ENCODE measurements around the gene BACE2. TPM values are rescaled to one million over a fixed set of nuclear protein-coding genes. Genes with fewer than 3 reads are reported as not detected.

Gene BACE2
- total and polyA plus RNA-seq, 2 experiments from 2014 or later, result 28.4 to 37.0 TPM

- Histone ChIP-seq H3K9me3 (ENCODE audit: low read depth) (no peaks in the 10 kb centered on the region), H3K9me2 (replicated peaks; ENCODE audit: insufficient read depth) (no peaks in the 10 kb centered on the region), H3K27me3 (no peaks in the 10 kb centered on the region), H3K4me1 (ENCODE audit: insufficient read depth) (no peaks in the 10 kb centered on the region), H3K27ac (no peak overlapping the region), H4K20me1 (ENCODE audit: insufficient read depth, poor library complexity, severe bottlenecking) (no peaks in the 10 kb centered on the region), H3K4me3 (no peak overlapping the region), H3K4me2 (no peak overlapping the region), H3K36me3 (replicated peaks; ENCODE audit: insufficient read depth, low read depth) (no peaks in the 10 kb centered on the region), H2AFZ (no peak overlapping the region), H3K79me2 (no peaks in the 10 kb centered on the region)
- TF ChIP-seq EZH2 (IDR thresholded peaks at IDR 0.05; ENCODE audit: borderline replicate concordance) (no peak), EZH2phosphoT487 (IDR thresholded peaks at IDR 0.05; ENCODE audit: low read depth, severe bottlenecking, unreplicated experiment) (no peak), CTCF (IDR thresholded peaks at IDR 0.05; ENCODE audit: poor library complexity) (no peak)
- whole genome bisulfite sequencing (ENCODE audit: low lambda C conversion rate, missing lambda C conversion rate), result 77% methylated on average over 13 of the region's 13 CpGs
- DNase-seq (ENCODE audit: low spot score), result no peak
Measured at GRCh38 chr21:41147096-41147978, 20.6 kb upstream of the BACE2 start.

- H3K9me3 ChIP-seq (ENCODE audit: low read depth), result no peaks in the 10 kb centered on the region
- no peak overlapping the region for H2AFZ ChIP-seq
- no peaks in the 10 kb centered on the region for H3K27me3 ChIP-seq
- no peak overlapping the region for H3K4me2 ChIP-seq
- no peak for TF ChIP-seq CTCF (IDR thresholded peaks at IDR 0.05; ENCODE audit: poor library complexity)
- no peak for TF ChIP-seq EZH2phosphoT487 (IDR thresholded peaks at IDR 0.05; ENCODE audit: low read depth, severe bottlenecking, unreplicated experiment)
- TF ChIP-seq EZH2 (IDR thresholded peaks at IDR 0.05; ENCODE audit: borderline replicate concordance), result no peak
- H3K4me1 ChIP-seq (ENCODE audit: insufficient read depth), result no peaks in the 10 kb centered on the region
- no peak overlapping the region for H3K27ac ChIP-seq
- no peaks in the 10 kb centered on the region for H4K20me1 ChIP-seq (ENCODE audit: insufficient read depth, poor library complexity, severe bottlenecking)
- H3K9me2 ChIP-seq (replicated peaks; ENCODE audit: insufficient read depth), result no peaks in the 10 kb centered on the region
- no peak overlapping the region for H3K4me3 ChIP-seq
- no peaks in the 10 kb centered on the region for H3K36me3 ChIP-seq (replicated peaks; ENCODE audit: insufficient read depth, low read depth)
- WGBS (ENCODE audit: low lambda C conversion rate, missing lambda C conversion rate), result 89% methylated on average over 6 of the region's 6 CpGs
- no peak for DNase-seq (ENCODE audit: low spot score)
- no peaks in the 10 kb centered on the region for H3K79me2 ChIP-seq
Measured at GRCh38 chr21:41147979-41148355, 20.0 kb upstream of the BACE2 start.

- no peaks in the 10 kb centered on the region for H3K9me2 ChIP-seq (replicated peaks; ENCODE audit: insufficient read depth)
- H4K20me1 ChIP-seq (ENCODE audit: insufficient read depth, poor library complexity, severe bottlenecking), result no peaks in the 10 kb centered on the region
- H3K9me3 ChIP-seq (ENCODE audit: low read depth), result no peaks in the 10 kb centered on the region
- no peaks in the 10 kb centered on the region for H3K4me1 ChIP-seq (ENCODE audit: insufficient read depth)
- H3K27me3 ChIP-seq, result no peaks in the 10 kb centered on the region
- no peak overlapping the region for H3K4me3 ChIP-seq
- DNase-seq (ENCODE audit: low spot score), result no peak
- H3K27ac ChIP-seq, result no peak overlapping the region
- H2AFZ ChIP-seq, result no peak overlapping the region
- whole genome bisulfite sequencing (ENCODE audit: low lambda C conversion rate, missing lambda C conversion rate), result 86% methylated on average over 11 of the region's 11 CpGs
- TF ChIP-seq CTCF (IDR thresholded peaks at IDR 0.05; ENCODE audit: poor library complexity), result no peak
- no peak for TF ChIP-seq EZH2phosphoT487 (IDR thresholded peaks at IDR 0.05; ENCODE audit: low read depth, severe bottlenecking, unreplicated experiment)
- TF ChIP-seq EZH2 (IDR thresholded peaks at IDR 0.05; ENCODE audit: borderline replicate concordance), result no peak
- H3K79me2 ChIP-seq, result no peaks in the 10 kb centered on the region
- no peaks in the 10 kb centered on the region for H3K36me3 ChIP-seq (replicated peaks; ENCODE audit: insufficient read depth, low read depth)
- H3K4me2 ChIP-seq, result no peak overlapping the region
Measured at GRCh38 chr21:41148798-41149197, 19.2 kb upstream of the BACE2 start.
